SKM-1 treated with dmso at 0.1 percent for 144 hours (cell line): ENCODE measurements around the gene SEMA4D.

Source experiments
- DNase-seq: peaks from one replicate; lab custom pipeline; 2025; ENCODE audit not compliant: unreplicated experiment; lab: John Stamatoyannopoulos, UW

The SEMA4D gene

DNA sequence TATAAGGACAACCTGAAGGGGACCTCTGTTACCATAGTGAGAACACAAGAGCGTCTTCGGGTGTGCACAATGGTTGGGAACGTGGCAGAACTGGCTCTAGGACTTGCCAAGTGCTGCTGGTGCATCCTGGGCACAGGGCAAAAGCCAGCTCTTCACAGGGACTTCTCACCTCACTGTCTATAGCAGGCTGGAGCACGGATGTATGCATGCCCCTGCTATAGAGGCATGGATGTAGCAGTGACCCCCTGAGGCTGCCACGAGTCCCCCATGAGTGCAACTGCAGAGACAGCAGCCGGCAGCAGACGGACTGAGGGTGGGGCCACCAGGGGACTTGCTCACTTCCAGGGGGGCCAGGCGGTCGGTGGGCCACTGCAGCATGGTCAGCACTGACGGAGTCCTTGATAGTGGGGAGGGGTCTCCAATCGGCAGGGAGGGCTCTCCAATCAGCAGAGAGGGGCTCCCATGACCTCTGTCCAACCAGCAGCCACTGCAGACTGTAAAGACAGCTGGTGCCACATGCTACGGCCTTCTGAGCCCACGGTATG is 64.9 kb downstream of the SEMA4D start:
- DNase-seq: no peak

DNA sequence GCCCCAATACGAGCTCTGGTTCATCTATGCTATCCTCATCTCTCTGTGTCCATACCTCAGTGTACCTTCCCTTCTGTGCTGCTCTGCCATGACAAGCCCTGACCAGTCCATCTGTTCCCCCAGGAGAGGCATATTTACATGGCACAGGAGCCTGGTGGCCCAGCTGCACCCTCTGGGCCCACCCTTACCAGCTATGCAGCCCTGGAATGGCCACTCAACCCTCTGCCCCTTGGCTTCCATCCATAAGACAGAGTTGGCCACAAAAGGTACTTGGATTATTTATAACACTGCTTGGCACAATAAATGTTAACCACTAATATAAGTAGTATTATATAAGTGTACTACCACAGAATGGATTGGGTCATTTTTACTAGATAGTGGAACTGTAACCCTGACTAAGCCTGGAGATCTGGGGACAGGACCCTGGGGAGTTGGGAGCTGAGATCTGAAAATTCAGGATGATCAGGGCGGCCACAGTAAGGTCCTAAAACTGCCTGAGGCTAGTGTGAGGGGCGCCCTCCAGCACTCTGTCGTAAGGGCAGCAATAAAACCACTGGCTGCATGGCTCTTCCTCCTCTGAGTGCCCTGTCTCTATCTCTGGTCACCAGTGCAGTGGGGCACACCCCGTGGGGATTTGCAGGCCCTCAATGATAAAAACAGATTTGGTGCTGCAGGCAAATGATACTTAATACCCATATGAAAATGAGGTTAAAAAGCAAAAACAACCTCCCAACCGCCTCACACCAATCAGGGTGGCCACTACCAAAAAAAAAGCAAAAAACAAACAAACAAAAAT is 65.8 kb downstream of the SEMA4D start:
- no peak for DNase-seq

DNA sequence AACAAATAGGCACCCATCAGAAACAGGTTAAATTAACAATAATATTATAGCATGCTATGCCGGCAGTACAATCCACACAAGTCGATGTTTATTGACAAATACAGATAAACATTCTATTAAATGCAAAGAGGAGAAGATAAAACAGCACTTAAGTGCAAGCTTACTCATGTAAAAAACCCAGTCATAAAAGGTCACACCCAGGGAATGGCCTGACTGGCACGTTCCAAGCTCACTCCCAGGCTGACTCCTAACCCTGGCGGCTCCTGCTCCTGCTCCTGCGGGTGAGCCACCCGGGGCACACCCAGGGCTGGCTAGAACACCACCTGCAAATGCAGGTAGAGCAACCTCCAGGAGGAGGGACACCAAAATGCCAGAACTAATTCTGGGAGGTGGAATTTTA is 66.9 kb downstream of the SEMA4D start:
- no peak for DNase-seq

DNA sequence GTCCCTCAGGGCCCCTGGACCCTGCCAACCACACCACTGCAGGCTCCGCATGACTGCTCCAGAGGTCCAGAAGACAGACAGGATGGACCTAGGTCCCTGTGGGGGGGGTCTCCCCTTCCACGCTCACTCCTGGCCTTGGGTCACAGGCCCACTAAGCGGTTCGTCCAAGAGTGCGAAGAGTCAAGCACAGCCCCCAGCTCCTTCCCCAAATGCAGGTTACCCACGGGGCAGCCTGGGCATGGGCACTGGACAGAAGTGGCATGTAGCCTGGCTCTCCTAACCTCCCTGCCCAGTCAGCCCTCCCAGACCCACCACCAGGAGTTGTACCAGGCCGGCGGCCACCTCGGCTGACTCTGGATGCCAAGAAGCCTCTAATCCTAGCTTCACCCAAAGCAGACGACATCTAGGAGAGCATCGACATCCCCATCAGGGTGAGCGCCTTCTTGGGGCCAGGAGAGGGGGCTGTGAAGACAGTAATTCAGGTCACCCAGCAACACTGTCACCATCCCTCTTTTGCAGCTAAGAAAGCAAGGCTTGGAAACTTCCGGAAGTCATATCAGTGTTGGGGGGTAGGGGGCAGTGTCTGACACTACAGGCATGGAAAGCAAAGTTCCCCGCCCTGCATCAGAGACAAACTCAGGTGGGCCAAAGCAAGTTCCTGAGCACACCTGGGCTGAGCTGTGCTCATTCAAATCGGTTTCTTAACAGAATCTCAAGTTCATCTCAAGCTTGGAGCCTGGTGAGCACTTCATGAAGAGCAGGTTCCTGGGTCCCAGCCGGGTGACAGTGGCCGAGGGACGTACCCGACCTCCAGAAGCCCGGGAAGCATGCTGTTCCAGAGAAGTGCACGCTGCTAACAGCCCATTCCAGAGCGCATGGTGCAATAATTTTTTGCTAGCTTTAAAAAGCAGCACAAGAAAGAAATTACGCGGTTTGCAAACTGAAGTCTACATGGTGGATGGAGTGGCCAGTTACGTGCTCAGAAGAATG is 68.7 kb downstream of the SEMA4D start:
- DNase-seq: no peak

DNA sequence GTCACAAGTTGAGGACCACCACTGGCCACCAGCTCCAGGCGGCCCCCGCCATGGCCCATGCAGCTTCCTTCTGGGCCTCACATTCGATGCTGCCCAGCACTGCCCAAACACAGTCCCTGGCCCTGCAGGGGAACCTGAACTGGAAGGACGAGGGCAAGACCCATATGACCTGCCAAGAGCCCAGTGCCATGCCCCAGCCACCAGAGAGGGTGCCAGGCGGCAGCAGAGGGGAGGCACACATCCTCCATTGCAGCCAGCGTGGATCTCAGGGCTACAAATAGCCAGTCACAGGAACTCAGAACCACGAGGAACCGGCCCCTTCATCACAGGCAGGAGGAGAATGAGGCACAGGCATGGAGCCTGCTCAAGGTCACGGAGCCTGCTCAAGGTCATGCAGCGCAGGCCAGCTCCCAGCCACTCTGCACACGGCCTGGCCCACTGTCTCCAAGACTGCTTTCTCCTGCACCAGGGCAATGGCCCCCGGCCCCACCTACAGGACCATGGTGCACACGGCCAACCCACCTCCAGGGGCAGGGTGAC is 69.6 kb downstream of the SEMA4D start:
- no peak for DNase-seq

DNA sequence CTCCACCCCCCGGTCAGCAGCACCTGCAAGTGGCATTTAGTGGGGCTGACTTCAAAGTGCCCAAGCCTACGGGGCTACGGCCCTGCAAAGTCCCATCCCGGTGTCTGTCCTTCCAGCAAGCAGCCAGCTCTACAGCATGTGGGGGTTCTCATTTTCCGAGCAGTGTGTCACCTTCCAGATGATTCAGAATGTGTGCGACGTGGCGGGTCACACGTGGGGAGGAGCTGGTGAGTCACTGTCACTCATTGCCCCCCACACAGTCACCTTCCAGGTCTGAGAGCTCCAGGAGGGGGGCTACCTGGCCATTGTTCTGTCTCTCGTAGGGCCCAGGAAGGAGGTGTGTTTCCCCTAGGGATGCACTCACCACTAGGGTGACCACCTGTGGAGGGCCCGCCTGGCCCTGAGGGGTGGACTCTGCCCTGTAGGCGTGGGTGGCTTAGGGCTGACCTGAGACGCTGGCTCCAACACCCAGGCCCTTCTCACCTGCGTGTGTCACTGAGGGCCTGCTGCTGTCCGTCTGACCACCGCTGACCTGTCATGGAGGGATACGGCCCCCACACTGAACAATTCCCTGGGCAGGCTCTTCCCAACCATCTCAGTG is 70.2 kb downstream of the SEMA4D start:
- no peak for DNase-seq

DNA sequence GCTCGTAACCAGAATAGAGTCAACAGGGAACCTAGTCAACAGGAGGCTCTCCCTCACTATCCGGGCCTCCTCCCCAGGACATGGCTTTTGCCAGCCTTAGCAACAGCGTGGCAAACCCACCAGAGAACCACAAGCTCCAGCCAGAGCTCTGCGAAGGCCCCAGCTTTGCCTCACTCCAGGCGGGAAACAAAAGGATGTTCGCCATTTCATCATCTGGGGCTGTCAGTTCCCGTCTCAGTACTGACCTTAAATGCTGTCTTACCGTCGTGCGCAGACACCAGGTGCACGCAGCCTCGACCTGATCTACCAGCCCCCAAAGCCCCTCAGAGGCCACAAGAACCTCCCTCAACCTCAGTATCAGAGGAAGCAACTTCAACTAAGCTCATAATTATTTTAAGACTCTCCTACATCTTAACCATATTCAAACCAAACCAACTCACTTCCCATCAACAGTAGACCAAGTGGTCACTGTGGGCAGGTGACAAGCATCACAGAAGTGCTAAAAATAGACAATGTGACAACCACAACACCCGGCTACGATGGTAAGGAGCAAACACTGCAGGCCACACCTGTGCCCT is 71.4 kb downstream of the SEMA4D start:
- DNase-seq: no peak

DNA sequence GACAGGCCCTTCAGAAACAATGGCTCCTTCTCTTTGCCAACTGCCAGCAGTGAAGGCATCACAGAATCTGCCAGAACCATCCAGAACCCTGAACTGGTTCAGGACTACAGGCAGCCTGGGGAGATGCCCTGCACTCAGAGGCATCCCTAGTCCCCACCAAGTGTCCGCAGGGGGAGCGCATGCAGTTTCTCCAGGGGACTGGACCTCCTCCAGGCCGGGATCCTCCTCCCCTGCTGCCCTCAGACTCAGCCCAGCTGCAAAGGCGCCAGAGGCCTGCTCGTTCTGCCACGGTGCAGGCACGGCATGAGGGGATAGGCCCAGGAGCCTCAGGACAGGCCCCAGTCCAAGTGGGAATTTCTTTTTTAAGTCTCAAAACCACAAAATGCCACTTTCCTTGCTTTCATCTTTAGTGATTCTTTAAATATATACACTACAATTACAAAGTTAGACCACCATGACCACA is 72.0 kb downstream of the SEMA4D start:
- no peak for DNase-seq

DNA sequence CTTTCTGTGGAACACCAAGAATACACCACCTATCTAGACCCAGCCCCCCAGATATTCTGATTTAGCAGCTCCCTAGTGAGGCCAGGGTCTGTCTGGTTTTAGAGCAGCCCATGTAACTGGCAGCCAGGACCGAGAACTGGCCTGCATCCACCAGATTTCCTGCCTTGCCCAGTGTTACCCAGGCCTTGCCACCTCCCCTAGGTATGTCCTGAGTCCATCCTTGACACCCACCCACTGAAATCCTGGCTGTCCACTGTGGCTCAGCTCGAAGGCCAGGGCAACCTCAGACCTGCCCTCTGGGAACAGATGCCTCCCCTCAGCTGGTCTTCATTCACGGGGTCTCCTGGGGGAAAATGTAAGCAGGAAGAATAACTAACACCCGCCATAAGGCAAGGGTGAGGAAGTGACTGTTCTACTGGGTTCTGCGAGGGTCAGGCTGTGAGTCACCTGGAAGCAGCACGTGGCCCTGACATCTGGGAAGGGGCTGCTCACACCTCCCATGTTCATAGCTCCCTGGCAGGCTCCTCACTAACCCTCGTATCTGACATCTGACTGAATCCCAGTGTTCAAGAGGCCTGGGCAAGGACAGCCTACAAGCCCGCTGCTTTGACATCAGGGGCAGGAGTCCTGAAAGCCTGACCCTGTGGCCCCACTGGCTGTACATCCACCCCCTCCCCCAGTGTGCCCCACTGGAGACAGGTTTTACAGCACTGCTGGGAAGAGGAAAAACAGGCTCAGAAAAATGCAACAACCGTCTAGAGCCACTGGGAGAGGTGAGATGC is 72.7 kb downstream of the SEMA4D start:
- DNase-seq: no peak

DNA sequence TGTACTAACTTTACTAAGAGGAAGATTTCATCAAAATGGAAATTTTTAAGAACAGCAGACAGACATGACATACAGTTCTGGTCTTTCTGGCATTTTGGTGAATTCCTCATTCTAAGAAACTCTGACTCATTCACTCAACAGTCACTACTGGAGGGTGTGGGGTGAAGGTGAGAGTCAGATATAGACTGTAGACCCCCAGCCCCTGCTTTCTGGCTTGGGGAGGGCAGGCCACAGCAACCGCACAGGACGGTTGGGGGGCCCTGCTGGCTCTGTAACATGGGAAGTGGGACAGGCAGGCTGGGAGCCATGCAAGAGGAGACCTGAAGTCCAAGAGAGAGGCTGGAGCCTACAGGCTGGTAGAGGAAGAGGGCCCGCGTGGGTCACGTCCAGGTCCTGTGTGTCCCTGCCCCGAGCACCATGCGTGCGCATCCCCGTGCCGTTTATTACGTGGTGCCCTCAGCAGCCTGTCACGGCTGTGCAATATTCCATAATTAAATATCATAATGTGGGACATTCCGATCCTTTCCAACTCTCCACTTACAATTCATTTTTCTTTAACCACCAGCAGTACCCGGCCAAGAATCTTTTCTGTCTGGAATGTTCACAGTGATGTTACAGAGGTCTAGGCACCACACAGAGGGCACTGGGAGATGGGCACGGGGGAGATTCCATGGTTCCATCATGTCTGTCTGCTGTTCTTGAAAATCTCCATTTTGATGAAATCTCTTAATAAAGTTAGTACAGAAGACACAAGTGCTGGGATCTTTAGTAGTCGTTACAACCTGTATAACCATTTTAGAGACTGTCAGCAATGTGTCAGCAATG is 75.5 kb downstream of the SEMA4D start:
- DNase-seq: no peak

DNA sequence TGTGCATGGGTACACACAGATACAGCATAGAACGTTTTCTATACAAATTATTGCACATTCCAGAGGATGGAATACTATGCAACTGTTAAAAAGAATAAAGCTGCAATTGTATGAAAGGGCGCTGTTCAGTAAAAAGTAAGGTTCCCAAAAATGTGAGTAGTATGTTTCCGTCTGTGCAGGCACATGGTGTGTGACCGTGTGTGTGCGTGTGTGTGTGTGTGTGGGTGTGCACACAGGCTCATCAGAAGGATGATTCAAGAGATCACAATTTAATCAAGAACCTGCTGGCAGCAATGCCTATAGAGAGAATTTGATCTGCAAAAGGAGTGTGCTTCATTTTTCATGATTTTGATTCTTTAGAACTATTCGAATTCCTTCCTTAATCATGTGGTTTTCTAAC is 76.3 kb downstream of the SEMA4D start:
- DNase-seq: no peak

DNA sequence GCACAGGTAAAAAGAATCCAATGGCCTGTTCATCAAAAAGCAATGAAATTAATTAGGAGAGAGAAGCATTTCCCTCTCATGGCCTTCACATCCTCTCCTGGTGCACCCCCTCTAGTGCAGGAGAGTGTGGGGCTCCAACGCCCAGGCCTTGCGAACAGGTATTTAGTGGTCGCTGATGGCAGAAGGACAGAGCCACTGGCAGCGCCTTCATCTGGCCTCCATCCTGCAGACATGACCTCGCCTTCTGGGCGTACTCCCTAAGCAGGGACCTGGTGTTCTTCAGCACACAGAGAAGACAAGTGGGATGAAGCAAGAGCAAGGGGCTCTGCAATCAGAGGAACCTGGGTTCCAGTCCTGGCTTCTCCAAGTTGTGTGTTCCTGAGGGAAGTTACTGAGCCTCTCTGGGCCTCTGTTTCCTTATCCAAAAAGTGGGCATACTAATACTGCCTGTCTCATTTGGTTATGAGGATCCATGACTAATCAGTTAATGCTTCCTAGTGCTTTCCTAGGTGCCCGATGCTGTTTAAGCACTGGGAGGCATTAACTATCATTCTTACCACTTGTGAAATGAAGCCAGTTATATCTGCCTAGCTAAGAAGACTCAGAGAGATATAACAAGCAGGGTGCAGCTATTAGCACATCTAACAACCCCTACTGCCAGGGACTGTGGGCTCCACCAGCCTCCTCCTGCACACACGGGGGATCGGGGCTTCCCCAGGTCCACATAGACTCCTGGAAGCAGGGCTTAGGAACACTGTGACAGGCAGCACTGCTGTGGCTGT is 77.3 kb downstream of the SEMA4D start:
- no peak for DNase-seq

DNA sequence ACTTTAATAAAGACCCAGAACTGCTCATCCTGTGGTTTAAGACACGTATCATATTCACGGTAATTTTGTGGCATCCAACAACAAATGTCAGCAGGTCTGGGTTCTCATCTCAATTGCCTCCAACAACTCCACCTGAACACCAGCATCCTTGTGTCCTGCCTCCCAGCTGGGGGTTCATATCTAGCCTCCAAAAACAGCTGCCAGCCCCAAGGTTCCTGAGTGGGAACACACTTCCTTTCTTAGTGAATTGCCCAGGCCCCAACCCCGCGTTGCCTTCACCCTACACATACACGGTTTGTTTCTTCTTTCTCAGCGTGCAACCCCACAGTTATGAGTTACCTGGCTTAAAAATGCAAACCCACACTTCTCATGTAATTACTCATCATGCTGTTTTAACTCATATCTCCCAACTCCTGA is 77.9 kb downstream of the SEMA4D start:
- no peak for DNase-seq

DNA sequence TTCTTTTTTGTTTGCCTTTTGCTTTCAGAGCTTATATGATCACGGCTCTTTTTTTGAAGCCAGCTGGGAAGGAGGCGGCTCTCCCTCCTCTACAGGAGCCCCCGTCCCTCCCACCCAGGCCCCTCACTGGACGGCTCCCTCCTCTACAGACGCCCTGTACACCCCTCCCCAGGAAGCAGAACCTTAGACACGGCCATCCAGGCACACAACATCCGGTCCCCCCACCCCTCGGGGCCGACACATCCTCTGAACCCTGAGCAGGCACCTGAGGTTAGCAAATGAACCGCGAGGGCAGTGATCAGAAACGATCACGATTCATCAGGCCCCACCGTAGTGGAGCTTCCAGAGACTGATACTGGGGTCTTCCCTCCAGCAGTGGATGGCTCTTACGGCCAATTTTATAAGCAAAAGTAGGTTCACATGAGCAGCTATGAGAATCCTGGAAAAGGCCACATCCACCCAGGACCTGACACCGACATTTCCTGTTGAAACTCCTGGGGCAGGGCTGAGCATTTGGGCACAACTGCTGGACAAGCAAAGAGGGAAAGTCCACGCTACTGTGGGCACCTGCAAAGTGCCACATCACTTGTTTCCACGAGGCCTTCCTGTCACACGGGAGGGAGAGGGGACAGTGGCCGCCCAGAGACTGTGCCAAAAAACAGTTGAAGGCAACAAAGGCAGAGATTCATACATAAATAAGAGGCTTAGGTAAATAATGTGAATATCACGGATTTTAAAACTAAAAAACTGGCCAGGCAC is 78.9 kb downstream of the SEMA4D start:
- no peak for DNase-seq

DNA sequence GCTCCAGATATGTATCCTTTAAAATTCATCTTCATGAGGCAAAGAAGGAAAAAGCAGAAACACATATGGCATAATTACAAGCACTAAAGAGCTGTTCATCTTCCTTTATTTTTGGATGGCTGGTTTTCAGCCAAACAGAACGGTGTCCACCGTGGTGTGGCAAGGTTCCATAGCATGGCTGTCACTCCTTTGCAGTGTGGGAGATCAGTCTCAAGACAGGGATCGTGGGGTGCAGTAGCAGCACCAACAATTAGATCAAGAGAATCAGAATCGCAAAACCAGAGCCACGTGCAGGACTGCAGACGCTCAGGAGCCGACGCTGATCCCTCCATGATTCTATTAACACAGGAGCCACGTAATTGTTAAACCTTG is 79.5 kb downstream of the SEMA4D start:
- no peak for DNase-seq

DNA sequence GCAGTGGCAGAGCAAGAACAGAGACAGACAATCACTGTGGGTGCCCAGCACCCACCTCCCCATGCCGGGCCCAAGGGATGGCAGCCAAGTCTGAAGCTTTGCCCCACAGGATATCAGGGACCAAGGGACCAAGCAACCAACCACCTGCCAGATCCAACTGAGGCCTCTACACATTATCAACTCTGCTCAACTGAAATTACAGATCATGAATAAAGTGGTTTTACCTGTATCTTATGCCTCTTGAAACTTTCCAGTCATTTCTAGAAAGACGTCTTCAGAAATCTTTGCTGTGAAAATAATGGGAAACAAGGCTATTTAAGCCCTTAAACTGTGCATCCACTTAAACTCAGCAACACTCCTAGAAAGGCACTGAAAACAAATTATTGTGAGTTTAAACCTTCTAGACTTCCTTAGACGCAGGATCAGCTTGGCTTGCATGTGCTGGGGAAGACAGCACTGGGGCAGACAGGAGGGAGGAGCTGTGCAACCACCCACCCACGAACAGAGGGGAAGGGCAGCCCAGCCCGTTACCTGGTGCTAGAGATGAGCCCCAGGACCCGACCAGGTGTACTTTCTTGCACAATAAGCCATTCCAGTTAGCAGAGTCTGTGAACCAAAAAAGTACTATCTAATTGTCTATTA is 80.0 kb downstream of the SEMA4D start:
- no peak for DNase-seq

DNA sequence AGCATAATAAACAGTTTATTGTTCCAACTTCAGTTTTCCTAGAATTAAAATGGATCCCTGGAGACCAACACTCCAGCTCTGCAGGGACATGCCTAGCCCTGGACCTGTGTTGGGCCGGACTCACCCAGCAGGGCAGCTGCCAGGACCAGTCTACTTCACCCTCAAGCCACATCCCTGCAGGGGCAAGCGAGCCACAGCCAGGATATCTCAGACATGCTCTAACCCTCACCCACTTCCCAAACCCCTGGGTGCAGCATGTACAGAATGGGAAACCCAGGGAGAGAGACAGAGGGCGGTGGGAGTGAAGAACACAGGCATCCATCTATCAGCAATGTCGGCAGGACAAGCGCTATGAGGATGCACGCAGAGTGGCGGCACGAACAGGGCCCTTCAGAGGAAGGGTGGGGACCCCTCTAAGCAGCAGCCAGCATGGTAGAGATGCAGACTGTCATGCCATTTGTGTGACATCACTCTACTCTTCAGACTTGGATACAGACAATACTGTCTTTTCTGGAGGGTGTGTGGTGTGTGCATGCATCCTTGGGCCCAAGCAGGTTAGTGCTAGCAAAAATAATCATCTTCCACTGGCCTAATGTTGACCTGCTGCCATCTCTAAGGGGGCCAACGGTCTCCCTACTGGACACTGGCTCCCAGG is 83.1 kb downstream of the SEMA4D start:
- DNase-seq: no peak
